GM04503 (cell line): ENCODE data around the gene ZSWIM9.

Experiments
- DNase-seq: peaks from one replicate; pipeline ENCODE4 v3.0.0-alpha.2; 2012; ENCODE audit warnings: low read depth

ZSWIM9 gene

DNA sequence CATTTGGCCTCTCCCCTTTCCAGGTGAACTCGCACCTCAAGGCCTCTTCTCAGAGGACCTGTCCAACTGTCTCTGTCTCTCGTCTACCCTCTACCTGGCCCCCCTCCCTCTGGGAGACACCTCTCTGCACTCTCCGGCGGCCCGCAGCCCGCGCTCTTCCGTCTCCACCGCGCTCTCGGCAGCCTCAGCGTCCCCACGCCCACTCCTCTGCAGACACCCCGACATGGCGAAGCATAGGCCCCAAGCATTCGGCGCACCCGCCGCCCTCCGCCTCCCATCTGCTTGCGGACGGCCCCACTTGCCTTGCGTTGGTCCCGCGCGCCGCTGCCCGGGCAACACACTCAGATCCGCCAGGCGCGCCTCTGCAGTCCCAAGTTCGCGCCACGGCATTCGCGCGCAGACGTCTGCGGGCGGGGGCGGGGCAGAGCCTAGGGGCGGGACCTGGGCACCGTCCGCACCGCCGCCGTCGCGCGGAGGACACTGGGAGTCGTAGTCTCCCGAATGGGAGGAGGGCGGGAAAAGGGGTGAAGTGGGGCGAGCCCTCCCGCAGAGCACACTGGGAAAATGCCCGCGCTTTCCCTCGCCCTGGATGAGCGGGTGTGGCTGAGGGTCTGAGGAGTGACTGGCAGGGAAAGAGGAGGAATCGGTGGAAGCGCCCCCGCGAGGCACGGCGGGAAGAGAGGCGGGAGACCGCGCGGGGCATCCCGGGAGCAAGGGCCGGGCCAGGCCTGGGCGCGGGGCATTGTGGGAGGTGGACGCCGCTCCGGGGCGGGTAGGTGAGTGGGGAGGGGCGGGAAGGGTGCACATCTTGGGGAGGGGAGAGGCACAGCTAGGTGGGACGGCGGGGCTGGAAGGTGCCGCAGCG, at the start of gene ZSWIM9, which contains the start of gene LIG1:
TSS of gene ZSWIM9 (plus strand) at position 742 of the 865 bp plus-strand sequence. CDS start 1,123 bp downstream, outside the sequence.
TSS of gene LIG1 (minus strand) at position 406 of the 865 bp plus-strand sequence. CDS start 4,778 bp downstream, outside the sequence.
- DNase-seq = peak; percentile 85

DNA sequence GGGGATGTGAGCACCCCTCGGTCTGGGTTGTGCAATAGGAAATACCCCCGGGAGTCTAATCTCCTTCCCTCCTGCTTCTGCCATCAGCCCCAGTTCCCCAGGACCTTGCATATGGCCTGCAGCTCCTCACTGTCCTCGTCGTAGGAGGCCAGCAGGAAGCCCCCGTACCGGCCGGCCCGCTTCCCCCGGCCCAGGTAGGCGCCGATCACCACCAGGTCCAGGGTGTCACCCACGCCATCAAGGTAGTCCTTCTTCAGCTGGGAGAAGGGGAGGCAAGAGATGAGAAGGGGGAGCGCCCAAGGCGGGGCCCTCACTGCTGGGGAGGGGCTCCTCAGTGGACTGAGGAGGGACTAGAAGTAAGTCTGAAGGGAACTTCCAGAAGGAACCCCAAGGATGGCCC, 49.4 kb upstream of the ZSWIM9 start:
- no peak for DNase-seq

DNA sequence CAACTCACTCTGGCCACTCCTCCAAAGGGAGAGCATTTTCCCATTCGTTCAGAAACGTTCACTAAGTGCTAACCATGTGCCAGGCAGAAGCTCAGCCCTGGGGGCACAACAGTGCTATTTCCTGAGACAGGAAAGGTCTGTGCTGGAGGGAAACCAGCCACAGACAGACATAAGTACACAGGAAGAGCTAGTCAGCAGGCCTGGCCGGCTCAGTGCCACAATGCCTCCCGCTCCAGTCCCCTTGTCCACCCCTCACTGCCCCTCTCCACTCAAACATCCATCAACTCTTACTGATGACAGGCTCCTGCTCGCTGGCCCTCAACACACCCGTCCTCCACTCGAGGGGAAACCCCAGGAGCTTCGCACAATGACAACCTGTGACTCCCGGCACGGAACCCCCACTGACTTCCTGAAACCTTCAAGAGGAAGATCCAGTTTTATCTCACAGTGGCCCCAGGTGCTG, 48.5 kb upstream of the ZSWIM9 start:
- DNase-seq = no peak

DNA sequence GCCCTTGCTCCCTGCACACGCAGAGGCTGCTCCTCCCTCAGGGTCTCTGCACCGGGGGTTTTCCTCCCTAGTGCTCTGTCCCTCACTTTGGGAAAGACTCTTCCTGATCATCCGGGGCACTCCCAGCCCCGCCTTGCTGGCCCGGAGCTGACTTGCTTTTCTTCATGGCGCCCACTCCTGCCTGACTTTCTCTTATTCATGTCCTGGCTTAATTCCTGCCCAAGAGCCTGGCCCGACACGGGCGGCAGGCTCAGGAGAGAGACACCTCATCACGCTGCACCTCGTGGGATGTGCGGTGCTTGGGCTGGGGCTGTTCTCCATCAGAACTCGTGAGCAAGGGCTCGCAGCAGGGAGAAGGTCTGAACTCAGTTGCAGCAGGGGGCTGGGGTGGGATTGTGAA, 48.1 kb upstream of the ZSWIM9 start:
- no peak for DNase-seq

DNA sequence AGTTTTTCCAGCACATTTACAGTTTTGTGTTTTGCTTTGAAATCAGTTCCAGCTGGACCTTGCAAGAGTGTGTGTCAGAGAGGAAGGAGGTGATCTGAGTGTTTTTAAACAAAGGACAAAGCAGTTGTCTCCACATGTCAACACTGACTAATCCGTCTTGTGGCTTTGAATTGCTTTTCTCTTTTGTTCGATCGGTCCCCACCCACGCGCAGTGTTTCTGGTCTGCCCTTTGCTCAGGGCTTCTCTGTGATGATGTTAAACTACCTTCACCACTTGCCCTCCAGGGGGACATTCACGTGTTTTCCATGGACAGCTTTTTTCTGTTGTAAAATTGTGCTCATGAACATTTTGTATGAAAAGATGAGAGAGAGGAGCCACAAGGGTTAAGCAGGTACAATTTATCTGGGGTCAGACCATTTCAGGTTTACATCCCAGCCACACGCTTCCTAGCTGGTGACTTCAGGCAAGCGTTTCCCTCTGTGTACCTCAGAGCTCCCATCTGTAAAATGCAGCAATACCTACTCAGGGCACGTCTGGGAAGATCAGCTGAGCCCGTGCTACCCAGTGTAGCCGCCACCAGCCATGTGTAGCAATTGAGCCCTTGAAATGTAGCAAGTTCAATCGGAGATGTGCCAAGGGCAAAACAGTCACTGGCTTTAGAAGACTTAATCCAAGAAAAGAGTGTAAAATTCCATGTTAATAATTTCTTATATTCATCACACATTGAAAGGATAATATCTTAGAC, 46.4 kb upstream of the ZSWIM9 start:
- no peak for DNase-seq

DNA sequence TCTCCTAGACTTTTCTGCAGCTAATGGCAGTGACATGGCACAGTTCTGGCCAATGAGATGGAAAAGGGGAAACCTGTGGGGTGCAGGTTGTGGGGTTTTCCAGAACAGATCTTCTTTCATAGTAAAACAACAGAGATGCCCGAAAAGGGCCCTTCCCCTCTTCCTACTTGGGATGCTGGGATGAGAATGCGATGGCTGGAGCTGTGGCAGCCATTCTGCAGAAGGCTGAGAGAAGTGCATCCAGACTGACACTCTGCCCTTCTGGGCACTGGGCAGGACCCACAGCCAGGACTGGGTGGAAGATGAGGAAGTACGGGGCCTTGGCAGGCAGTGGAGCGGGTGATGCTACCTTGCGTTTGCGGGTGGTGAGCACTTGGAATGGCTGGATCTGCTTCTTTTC, 42.9 kb upstream of the ZSWIM9 start:
- no peak for DNase-seq

DNA sequence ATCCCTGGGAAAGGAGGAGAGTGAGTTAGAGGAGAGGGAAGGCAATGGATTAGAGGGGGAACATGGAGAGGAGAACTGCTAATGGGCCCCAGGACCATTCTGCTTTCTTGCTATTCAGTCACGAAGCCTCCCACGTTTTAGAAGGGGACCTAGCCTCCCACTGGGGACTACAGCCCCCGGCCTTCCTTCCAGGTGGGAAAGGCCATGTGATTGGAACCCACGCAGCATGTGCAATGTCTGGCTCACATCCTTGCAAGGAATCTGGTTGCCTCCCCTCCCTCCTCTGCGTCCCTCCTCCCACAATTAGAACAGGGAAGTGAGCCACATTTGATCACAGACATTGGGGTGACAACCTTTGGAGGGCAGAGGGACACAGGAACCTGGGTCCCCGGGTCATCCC, 37.4 kb upstream of the ZSWIM9 start:
- no peak for DNase-seq

DNA sequence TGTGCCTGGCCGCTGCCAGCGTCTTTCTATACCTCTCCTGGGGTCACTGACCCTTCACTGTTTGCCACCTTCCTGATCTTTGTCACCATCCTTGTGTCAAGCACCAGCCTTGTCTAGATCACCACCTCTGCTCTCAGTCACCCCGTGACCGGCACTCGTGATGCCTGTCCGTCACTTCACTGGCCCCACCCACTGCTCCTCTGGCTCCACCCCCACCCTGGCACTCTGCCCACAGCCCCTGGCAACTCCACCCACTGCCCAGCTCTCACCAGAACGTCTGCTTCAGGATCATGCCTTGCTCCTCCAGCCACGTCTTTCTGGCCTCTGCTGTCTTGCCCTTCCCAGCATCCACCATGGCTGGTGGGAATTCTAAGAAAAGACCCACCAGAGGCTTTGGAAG, 35.1 kb upstream of the ZSWIM9 start:
- DNase-seq = no peak

DNA sequence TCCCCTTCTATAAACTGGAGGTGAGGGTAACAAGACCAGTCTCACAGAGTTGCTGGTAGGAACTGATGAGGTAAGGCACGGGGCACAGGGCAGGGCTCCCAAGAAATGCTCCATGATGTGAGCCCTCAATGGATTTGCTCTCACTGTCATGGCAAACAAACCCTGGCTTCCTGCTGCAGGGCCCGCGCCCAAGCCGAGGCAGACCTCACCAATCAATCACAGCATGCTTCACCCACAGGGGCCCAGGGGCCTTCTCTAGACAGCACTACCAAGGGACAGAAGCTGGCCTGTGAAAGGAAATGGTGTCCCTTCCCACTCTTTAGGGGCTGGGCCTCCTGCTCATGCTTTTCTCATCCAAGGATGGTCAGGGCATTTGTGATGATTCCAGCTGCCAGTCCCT, 33.9 kb upstream of the ZSWIM9 start:
- no peak for DNase-seq

DNA sequence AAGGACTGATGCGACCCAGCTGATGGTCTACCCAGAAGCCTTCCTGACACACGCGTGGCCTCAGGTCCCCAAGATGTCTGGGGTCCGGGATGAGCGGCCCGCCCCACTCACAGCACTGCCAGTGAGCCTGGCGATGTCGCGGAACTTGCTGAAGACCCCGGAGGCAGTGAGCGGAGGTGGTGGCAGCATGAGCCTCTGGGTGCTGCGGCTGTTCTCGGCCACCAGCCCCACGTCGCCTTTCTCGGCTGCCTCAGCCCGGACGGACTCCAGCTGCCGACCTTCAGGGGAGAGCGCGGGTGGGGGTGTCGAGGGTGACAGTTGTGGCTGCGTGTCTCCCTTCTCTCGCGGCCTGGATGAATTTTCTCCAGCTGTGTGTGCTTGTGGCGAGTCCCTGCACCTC, 33.1 kb upstream of the ZSWIM9 start:
- DNase-seq = no peak

DNA sequence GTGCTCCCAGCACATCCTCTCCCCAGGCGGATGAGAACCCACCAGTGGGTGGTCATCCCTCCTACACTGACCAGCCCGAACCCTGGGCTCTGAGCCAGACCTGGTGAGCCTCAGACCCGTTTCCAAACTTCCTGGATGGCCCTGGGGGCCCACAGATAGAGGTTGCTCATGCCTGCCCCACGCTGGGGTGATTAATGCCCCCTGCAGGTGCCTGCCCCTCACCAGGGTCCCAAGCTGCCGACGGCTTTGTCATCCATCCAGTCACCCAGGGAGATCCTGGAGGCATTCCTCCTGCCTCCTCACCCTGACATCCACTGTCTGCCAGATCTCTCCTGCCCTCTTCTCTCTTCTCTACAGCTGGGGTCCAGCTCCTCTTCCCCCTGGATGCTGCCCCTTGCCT, 31.4 kb upstream of the ZSWIM9 start:
- DNase-seq = no peak

DNA sequence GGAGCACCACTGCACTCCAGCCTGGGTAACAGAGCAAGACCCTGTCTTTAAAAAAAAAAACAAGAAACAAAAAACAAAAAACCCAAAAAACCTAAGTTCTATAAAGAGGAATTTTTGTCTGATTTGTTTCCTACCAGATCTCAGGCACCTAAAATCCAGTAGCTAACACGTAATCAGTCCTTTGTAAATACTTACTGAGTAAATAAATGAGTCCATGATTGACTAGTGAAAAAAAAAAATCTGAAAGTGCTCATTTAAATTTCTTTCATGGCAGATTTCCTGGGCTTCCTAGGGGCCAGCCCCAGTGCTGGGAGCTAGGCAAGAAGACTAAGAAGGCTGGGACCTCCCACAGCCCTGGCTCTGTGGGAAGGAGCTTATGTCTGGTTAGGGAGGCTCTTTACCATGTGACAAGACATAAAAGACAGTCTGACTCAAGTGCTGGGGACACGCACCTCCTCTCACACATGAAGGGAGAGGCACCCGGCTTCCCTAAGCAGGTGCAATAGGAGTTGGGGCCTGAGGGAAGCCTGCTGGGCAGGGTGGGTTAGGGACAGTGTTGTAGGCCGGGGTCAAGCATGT, 22.8 kb upstream of the ZSWIM9 start:
- DNase-seq = no peak

DNA sequence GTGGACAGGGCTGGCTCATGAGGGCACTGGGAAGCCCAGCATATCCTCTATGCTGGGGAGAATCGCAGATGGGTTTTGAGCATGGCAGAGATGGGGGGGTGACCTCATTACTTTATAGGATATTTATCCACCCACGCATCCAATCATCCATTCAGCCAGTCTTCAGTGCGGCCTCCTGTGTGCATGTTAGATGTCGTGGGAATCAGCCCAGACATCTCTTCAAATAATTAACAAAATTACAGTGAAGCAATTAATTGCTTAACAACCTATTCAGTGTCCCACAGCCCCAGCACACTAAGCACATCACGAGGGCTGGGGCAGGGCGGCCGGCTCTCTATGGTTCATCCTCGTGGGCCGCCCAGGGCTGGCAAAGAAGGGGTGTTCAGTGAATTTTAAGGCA, 21.9 kb upstream of the ZSWIM9 start:
- DNase-seq = no peak

DNA sequence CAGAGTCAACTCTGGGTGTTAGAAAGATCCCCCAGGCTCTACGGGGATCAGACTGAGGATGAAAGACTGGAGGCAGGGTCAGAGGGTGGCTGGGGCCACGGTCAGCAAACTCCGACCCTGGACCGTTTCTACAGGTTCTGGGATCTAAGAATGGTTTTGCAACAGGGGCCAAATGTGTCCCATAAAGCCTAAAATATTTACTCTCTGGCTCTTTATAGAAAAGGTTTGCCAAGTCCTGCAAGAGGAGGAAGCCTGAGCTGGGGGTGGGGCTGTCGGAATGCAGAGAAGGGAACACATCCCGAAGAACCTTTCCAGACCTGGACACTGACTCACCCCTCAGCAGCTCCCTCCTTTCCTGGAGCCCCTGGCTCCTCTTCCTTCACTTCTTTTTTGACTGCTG, 21.1 kb upstream of the ZSWIM9 start:
- DNase-seq = no peak

DNA sequence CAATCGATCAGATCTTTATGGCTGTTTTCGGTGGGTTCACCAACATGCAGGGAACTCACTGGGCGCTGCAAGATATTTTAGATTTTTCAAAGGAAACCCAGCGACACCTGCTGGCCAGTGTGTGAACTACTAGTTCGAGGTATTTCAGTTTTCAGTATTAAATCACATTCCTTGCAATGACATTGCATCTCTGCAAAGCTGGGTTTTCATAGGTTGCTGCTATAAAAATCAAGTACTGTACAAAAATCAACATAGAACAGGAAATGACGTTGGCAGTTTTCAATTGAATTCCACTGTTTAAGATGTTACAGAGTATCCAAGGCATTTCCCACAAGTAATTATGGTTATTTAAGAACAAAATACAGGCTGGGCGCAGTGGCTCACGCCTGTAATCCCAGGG, 17.9 kb upstream of the ZSWIM9 start:
- DNase-seq = peak; percentile 6

DNA sequence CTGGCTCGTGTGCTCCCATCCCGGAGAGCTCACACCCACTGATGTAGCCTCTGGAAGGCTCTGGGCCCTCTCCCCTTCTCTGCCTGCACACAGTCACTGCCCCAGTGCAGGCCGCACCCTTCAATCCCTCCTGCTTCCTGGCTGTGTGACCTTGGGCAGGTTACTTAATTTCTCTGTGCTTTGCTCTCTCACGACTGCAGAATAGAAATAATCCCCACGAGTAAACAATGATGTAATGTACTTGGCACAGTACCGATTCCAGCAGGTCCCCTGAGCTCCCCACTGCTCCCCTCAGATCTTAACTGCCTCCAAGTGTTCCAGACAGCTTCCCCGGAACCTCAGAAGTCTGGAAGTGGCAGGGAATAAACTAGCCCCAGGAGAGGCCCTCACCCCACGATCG, 16.5 kb upstream of the ZSWIM9 start:
- no peak for DNase-seq

DNA sequence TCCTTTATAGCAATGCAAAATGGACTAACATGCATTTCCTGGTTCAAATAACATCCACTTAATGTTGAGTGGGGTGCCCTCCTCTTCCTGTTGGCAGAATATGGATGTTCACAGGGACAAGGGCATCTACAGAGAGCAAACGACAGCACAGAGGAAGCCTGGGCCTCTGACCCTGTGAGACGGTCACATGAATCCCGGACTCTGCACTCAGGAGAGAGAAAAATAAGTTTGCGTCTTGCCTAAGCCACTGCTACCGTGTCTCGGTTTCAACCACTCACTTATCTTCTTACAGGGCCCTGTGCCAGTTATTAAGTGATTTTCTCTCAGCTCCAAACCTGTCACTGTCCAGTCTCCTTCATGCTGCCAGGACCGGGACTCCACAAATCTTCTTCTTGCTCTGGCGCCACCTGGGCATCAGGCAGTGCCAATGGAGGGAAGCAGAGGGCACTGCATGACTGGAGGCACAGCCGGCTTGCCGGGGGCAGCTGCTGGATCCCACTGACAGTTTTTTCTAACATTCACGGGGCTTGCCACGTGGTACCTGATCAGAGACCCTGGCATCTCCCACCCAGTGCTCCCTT, 12.2 kb upstream of the ZSWIM9 start:
- no peak for DNase-seq

DNA sequence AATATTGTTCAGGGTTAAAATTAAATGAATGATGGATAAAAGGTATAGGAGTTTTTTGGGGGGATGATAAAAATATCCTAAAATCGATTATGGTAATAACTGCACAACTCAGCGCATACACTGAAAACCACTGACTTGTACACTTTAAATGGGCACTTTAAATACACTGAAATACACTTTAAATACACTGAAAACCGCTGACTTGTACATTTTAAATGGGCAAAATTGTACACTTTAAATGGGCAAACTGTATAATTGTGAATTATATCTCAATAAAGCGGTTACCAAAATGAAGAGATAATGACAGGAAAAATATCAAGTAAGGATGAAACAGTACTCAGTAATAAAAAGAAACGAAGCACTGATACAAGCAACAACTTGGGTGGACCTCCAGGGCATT, 1.8 kb upstream of the ZSWIM9 start:
- DNase-seq = no peak

DNA sequence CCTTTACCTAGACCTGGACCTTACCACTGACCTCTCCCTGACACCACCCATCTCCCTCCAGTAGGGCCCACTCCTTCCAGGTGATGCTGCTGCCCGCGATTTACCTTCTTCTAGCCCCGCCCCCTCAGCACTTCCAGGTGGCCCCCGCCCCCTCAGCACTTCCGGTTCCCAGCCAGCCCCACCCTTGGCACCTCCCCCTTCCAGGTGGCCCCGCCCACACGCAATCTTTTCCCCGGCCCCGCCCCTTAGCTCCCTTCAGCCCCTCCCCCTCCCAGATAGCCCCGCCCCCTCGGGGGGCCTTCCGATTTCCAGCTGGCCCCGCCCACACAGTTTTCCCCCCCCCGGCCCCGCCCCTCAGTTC, 922 bp upstream of the ZSWIM9 start:
- DNase-seq = no peak

DNA sequence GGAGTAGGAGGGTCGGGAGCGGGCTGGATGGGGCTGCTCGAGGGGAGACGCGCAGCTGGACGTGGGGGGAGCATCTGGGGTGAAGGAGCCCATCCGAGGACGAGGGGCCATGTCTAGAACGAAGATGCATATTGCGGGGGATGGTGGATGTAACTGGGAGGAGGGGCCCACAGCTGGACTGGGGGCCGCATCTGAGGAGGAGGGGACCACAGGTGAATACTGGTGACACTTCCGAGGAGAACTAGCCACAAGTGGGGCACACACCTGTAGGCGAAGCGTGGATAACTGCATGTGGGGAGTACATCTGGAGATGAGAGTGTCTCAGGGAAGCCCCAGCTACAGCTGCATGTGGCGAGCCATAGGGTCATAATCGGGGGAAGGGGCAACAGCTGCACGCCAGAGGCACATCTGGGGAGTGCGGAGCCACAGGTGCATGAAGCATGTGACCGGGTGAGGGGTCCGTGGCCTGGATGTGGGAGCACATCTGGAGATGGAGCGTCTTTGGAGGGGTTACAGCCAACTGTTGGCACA, 402 bp downstream of the ZSWIM9 start:
- no peak for DNase-seq

DNA sequence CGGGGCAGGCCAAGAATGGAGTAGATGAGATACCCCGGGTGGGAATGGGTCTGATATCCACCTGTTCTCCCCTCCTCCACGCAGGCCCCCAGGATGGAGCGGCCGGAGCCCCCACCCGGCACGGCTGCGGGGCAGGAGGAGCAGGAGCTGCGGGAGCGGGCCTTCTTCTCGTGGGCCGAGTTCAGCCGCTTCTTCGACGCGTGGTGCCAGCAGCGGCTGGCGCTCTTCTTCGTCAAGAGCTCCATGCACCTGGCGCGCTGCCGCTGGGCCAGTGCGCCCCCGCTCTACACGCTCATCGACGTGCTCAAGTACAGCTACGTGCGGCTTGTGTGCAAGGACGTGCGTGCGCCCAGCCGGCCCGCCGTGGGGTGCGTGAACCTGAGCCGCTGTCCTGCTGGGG, 1.2 kb downstream of the ZSWIM9 start:
- no peak for DNase-seq

DNA sequence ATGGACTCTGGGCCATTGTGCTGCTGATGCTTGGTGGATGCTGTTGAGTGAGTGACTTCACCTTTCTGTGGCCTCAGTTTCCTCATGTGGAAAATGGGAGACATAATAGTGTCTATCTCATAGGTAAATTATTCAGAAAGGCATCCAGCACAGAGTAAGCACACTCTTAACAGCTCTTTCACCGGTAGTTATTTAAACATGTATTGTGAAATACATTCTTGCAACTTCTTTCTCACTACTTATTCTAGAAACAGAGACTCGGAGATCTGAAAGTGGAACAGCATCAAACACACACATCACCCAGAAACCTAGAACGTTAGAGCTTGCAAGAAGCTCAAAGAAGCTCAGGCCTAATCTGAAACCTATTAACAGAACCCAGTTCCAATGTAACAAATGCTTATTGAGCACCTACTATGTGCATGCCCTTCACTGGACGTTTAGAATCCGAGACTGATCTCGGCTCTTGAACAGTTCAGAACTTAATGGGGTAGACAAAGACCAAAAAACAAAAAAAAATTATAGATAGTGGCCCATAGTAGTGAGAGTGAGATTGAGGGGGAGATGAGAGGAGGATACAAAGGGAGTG, 4.1 kb downstream of the ZSWIM9 start:
- no peak for DNase-seq
